Astrocyte (in vitro differentiated cells and primary cell): ENCODE results near the gene OSTC.

Experiments used
- CTCF ChIP-seq: IDR thresholded peaks from 2 replicates; pipeline ENCODE4 v1.5.1; 2011; ENCODE audit warnings: low read depth, mild to moderate bottlenecking, inconsistent platforms, low read length, moderate library complexity; ENCODE audit not compliant: insufficient read depth
- EZH2 ChIP-seq: IDR thresholded peaks from 2 replicates; pipeline ENCODE4 v1.6.1; 2012; ENCODE audit warnings: mild to moderate bottlenecking, low read length, inconsistent platforms; ENCODE audit not compliant: insufficient read depth

GRCh38 chr4:108685036-108685686 lies 34.8 kb downstream of the OSTC start:
- TF ChIP-seq CTCF, result no peak
- no peak for TF ChIP-seq EZH2
